ENCODE data around the gene ORAI1.
"Not testable (repeated sequence)": the region's sequence is repeated elsewhere in the genome, so short reads cannot be mapped to it uniquely, and the experiment has no call there.

Gene ORAI1

DNA sequence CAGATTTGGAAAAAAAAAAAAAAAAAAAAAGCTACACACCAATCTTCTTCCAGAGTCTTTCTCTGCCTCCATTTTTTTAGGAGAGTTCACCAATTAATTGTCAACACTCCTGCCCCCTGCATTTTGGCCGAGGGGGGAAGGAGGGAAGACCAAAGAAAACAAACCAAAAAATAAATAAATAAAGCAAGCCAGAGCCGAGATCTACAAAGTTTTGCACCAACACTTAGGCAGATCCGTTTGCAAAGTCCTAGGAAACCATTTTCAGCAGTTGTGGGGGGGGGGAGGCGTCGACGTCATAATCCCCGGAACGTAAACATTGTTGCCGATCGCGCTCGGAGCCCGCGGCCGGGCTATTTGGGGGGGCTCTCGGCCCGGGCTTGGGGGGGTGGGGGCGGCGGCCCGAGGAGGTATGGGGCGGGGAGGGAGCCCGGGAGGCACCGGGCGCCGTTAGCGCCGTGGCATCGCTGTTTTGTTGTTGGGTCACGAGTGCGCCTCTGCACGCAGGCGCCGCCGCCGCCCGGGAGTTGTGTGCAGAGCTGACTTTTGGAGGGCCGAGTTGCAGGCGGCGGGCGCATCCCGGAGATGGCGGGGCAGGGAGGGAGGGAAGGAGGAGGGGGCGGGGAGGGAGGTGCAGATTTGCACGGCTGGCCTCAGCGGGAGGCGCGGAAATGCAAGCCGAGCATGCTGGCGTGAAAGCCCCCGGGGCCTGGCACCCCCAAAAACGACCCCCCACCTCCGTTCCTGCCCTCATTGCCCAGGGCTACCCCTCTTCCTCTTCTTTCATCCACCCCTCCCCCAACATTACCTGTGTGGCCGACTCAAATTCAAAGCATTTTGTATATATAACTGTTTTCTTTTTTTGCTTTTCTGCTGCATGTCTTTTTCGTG is 46.1 kb upstream of the ORAI1 start:
- TF ChIP-seq, protein P1, sequence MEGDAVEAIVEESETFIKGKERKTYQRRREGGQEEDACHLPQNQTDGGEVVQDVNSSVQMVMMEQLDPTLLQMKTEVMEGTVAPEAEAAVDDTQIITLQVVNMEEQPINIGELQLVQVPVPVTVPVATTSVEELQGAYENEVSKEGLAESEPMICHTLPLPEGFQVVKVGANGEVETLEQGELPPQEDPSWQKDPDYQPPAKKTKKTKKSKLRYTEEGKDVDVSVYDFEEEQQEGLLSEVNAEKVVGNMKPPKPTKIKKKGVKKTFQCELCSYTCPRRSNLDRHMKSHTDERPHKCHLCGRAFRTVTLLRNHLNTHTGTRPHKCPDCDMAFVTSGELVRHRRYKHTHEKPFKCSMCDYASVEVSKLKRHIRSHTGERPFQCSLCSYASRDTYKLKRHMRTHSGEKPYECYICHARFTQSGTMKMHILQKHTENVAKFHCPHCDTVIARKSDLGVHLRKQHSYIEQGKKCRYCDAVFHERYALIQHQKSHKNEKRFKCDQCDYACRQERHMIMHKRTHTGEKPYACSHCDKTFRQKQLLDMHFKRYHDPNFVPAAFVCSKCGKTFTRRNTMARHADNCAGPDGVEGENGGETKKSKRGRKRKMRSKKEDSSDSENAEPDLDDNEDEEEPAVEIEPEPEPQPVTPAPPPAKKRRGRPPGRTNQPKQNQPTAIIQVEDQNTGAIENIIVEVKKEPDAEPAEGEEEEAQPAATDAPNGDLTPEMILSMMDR (IDR thresholded peaks at IDR 0.05; ENCODE audit: insufficient read depth, low read depth, low read length, missing control alignments), result no peak
- peak overlapping the region; percentile 63 for H3K4me3 ChIP-seq (ENCODE audit: low read depth, low read length)
- peak; percentile 68 for DNase-seq (ENCODE audit: low read depth)

DNA sequence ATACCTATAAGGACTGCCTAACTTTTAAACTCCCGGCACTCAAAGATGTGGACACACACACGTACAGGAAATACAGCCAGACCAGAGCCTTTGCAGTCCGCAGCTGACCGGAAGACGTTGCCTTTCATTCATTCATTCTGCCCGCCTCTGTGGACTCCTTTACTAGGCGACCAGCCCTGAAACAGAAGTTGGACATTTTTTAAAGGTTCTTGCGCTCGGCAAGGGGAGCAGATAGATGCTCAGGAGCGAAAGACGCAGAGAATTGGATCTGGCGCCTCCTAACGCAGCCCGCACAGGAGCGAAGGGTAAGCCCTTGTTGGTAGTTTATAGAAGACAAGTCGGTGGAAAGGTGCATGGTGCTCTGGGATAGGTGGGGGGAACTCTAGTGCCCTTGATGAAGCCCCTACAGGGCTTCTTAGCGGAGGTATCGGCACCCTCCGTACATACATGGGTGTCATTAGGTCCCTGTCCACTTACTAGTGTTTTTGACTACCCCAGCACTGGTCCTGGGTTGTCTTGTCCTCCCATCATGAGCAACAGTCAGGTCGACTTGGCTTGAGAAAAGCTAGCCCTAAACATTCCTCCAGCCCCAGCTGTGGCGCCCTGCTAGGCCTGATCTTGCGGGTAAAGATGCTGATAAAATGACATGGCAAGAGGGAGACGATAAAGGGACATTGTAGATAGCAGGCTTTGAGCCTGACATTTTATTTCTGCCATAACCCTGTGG is 45.2 kb upstream of the ORAI1 start, which contains the start of gene KDM2B:
TSS of gene KDM2B (minus strand) at position 65 of the 727 bp plus-strand sequence. CDS start 112 bp downstream, outside the sequence.
- H3K4me3 ChIP-seq (ENCODE audit: low read depth, low read length), result peak within 1 kb of the TSS; percentile 63
- TF ChIP-seq, protein P1 (IDR thresholded peaks at IDR 0.05; ENCODE audit: insufficient read depth, low read depth, low read length, missing control alignments), result no peak
- peak; percentile 10 for DNase-seq (ENCODE audit: low read depth)

- TF ChIP-seq, protein P1 (IDR thresholded peaks at IDR 0.05; ENCODE audit: insufficient read depth, low read depth, low read length, missing control alignments), result no peak
- H3K4me3 ChIP-seq (ENCODE audit: low read depth, low read length), result no peak overlapping the region
- no peak for DNase-seq (ENCODE audit: low read depth)
These were observed 44.5 kb upstream of the ORAI1 start for GRCh38 chr12:121581686-121582429.

- no peak for DNase-seq (ENCODE audit: low read depth)
- no peak overlapping the region for H3K4me3 ChIP-seq (ENCODE audit: low read depth, low read length)
- TF ChIP-seq, protein P1 (IDR thresholded peaks at IDR 0.05; ENCODE audit: insufficient read depth, low read depth, low read length, missing control alignments), result no peak
These were observed 43.6 kb upstream of the ORAI1 start for GRCh38 chr12:121582583-121583333.

GRCh38 chr12:121583334-121583661 is 43.0 kb upstream of the ORAI1 start:
- not testable (repeated sequence) for H3K4me3 ChIP-seq (ENCODE audit: low read depth, low read length); DNase-seq (ENCODE audit: low read depth)

DNA sequence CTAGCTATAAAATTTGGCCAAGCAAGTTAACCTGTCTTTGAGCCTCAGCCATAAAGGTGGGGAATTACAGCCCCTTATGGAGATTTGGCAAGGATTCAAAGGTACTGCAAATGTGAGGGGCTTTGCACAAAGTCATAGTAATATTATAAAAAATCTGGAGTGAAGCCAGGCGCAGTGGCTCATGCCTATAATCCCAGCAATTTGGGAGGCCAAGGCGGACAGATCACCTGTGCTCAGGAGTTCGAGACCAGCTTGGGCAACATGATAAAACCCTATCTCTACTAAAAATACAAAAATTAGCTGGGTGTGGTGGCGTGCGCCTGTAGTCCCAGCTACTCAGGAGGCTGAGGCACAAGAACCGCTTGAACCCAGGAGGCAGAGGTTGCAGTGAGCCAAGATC is 41.4 kb upstream of the ORAI1 start:
- not testable (repeated sequence) for DNase-seq (ENCODE audit: low read depth); H3K4me3 ChIP-seq (ENCODE audit: low read depth, low read length)

GRCh38 chr12:121590476-121591143 is 35.7 kb upstream of the ORAI1 start:
- peak; percentile 89 for DNase-seq (ENCODE audit: low read depth)
- H3K4me3 ChIP-seq (ENCODE audit: low read depth, low read length), result peak overlapping the region; percentile 58
- TF ChIP-seq, protein P1 (IDR thresholded peaks at IDR 0.05; ENCODE audit: insufficient read depth, low read depth, low read length, missing control alignments), result no peak
